Keratinocyte (primary cell): ENCODE results near the gene CWC27. TPM values are rescaled to one million over a fixed set of nuclear protein-coding genes. Genes with fewer than 3 reads are reported as not detected.

ENCODE experiments used
- DNase-seq: peaks from one replicate; pipeline ENCODE4 v3.0.0-alpha.2; 2011; ENCODE audit warnings: low read depth, missing footprints, low spot score
- FAIRE-seq: peaks from 2 replicates; lab custom pipeline; 2011; peaks lifted over from hg19 to GRCh38; lab: Jason Lieb, UNC
- H2AFZ ChIP-seq: 2 replicates; pipeline ENCODE4 v1.6.0; 2012; ENCODE audit warnings: low read length, control low read depth, inconsistent platforms; ENCODE audit not compliant: control insufficient read depth
- H3K27ac ChIP-seq: 2 replicates; pipeline ENCODE4 v1.5.1; 2011; ENCODE audit warnings: low read length; ENCODE audit not compliant: control insufficient read depth, insufficient read depth
- H3K27me3 ChIP-seq: 3 replicates; pipeline ENCODE4 v1.6.0; 2011; ENCODE audit warnings: low read length; ENCODE audit not compliant: control insufficient read depth, insufficient read depth; ENCODE audit errors: extremely low read depth
- H3K36me3 ChIP-seq, 2 experiments: 2 replicates in 1 of 2; 3 replicates in 1 of 2; pipeline ENCODE4 v1.5.1; 2011; ENCODE audit warnings: low read length in 2 of 2, mild to moderate bottlenecking in 1 of 2; ENCODE audit not compliant: control insufficient read depth in 2 of 2, insufficient read depth in 2 of 2; ENCODE audit errors: extremely low read depth in 1 of 2
- H3K4me1 ChIP-seq: 3 replicates; pipeline ENCODE4 v1.5.1; 2011; ENCODE audit warnings: low read length; ENCODE audit not compliant: control insufficient read depth, insufficient read depth; ENCODE audit errors: extremely low read depth
- H3K4me2 ChIP-seq: 3 replicates; pipeline ENCODE4 v1.6.0; 2011; ENCODE audit warnings: low read depth, low read length; ENCODE audit not compliant: control insufficient read depth, insufficient read depth; ENCODE audit errors: extremely low read depth
- H3K4me3 ChIP-seq, 3 experiments: fragments of 200-600 bp in 1 of 3; sonication (generic) in 1 of 3; 2 replicates in 2 of 3; 3 replicates in 1 of 3; pipeline ENCODE4 v1.5.1; 2011 to 2016; ENCODE audit warnings: low read length in 3 of 3, mild to moderate bottlenecking in 3 of 3, control low read depth in 2 of 3, inconsistent platforms in 1 of 3, low read depth in 1 of 3, mixed read lengths in 1 of 3, mixed run types in 1 of 3, moderate library complexity in 1 of 3; ENCODE audit not compliant: control insufficient read depth in 2 of 3, insufficient read depth in 2 of 3; ENCODE audit errors: extremely low read depth in 1 of 3
- H3K79me2 ChIP-seq: 2 replicates; pipeline ENCODE4 v1.6.0; 2012; ENCODE audit warnings: low read length; ENCODE audit not compliant: control insufficient read depth, insufficient read depth
- H3K9ac ChIP-seq: 3 replicates; pipeline ENCODE4 v1.6.0; 2011; ENCODE audit warnings: low read length; ENCODE audit not compliant: control insufficient read depth, insufficient read depth; ENCODE audit errors: extremely low read depth
- H3K9me1 ChIP-seq: 3 replicates; pipeline ENCODE4 v1.6.0; 2011; ENCODE audit warnings: low read length; ENCODE audit not compliant: control insufficient read depth, insufficient read depth; ENCODE audit errors: extremely low read depth
- H3K9me3 ChIP-seq: 2 replicates; pipeline ENCODE4 v1.5.1; 2012; ENCODE audit warnings: low read depth, low read length; ENCODE audit not compliant: control insufficient read depth
- H4K20me1 ChIP-seq: 3 replicates; pipeline ENCODE4 v1.6.0; 2011; ENCODE audit warnings: low read length; ENCODE audit not compliant: control insufficient read depth, insufficient read depth; ENCODE audit errors: extremely low read depth
- CTCF ChIP-seq, 3 experiments: IDR thresholded peaks in 1 of 3; conservative IDR thresholded peaks in 1 of 3; optimal IDR thresholded peaks in 1 of 3; 2 replicates in 2 of 3; 3 replicates in 1 of 3; pipeline versions ENCODE3 to v1.5.1; 2011; ENCODE audit warnings: low read length in 3 of 3, mild to moderate bottlenecking in 3 of 3, moderate library complexity in 2 of 3, control low read depth in 1 of 3, inconsistent platforms in 1 of 3; ENCODE audit not compliant: insufficient read depth in 2 of 3; ENCODE audit errors: extremely low read depth in 1 of 3
- EZH2 ChIP-seq: IDR thresholded peaks from one replicate; pipeline ENCODE4 v1.6.1; 2012; ENCODE audit warnings: inconsistent platforms, mild to moderate bottlenecking, low read length, moderate library complexity
- dilution Hi-C: fragments of 300-500 bp; cut with MboI; formaldehyde crosslinking; loops from one replicate; pipeline ENCODE4 v1.7.0; 2020; ENCODE audit warnings: low sequenced_read_pairs; ENCODE audit not compliant: extremely low pct_ligation_motif_present
- polyA plus RNA-seq, 5 experiments: library from polyadenylated mRNA; depleted of rRNA in 3 of 5; stranded (reverse) in 3 of 5; stranded (forward) in 1 of 5; unstranded in 1 of 5; fragments of >200 nt; gene quantifications; 1 replicate in 1 of 5; 2 replicates in 3 of 5; 3 replicates in 1 of 5; pipeline versions ENCODE4 v1.2.1 to v1.2.3, GENCODE V29; 2011 to 2012; ENCODE audit warnings: missing spikeins in 2 of 5, low read depth in 1 of 5, low replicate concordance in 1 of 5

CWC27 gene
- polyA plus RNA-seq, 1 donor (not counting 4 experiments of a cell fraction or from before 2014, with no cell fraction given) = 31.8 TPM

GRCh38 chr5:65043843-65044359, 275.2 kb downstream of the CWC27 start:
- Histone ChIP-seq H3K9me3 (no peaks in the 10 kb centered on the region), H3K79me2 (no peaks in the 10 kb centered on the region), H3K4me3 (no peak overlapping the region), H3K4me1 (peaks cover 6% of the 10 kb centered on the region), H3K4me2 (no peak overlapping the region), H3K27me3 (no peaks in the 10 kb centered on the region), H2AFZ (no peak overlapping the region), H4K20me1 (no peaks in the 10 kb centered on the region), H3K36me3 (no peaks in the 10 kb centered on the region), H3K9ac (no peak overlapping the region), H3K27ac (no peak overlapping the region), H3K9me1 (no peaks in the 10 kb centered on the region)
- DNase-seq = no peak
- FAIRE-seq = no peak
- dilution Hi-C loops = no loop called here
- TF ChIP-seq CTCF (optimal IDR thresholded peaks at IDR 0.05 in 1 of 3, IDR thresholded peaks at IDR 0.05 in 1 of 3, conservative IDR thresholded peaks at IDR 0.05 in 1 of 3; ENCODE audit: extremely low read depth in 1 of 3, insufficient read depth in 2 of 3, low read length in 3 of 3) = no peak
- no peak for TF ChIP-seq EZH2

GRCh38 chr5:65047225-65047624, 278.5 kb downstream of the CWC27 start:
- DNase-seq (no peak), FAIRE-seq (no peak)
- Histone ChIP-seq H3K9me1 (no peaks in the 10 kb centered on the region), H3K4me2 (no peak overlapping the region), H3K9me3 (no peaks in the 10 kb centered on the region), H3K27me3 (no peaks in the 10 kb centered on the region), H3K36me3 (no peaks in the 10 kb centered on the region), H2AFZ (no peak overlapping the region), H3K9ac (no peak overlapping the region), H3K4me1 (no peaks in the 10 kb centered on the region), H3K4me3 (no peak overlapping the region), H3K27ac (no peak overlapping the region), H3K79me2 (no peaks in the 10 kb centered on the region), H4K20me1 (no peaks in the 10 kb centered on the region)
- dilution Hi-C loops = no loop called here
- no peak for TF ChIP-seq CTCF (optimal IDR thresholded peaks at IDR 0.05 in 1 of 3, IDR thresholded peaks at IDR 0.05 in 1 of 3, conservative IDR thresholded peaks at IDR 0.05 in 1 of 3; ENCODE audit: extremely low read depth in 1 of 3, insufficient read depth in 2 of 3, low read length in 3 of 3)
- no peak for TF ChIP-seq EZH2
